ENCODE measurements around the gene LRMDA.

LRMDA gene

DNA sequence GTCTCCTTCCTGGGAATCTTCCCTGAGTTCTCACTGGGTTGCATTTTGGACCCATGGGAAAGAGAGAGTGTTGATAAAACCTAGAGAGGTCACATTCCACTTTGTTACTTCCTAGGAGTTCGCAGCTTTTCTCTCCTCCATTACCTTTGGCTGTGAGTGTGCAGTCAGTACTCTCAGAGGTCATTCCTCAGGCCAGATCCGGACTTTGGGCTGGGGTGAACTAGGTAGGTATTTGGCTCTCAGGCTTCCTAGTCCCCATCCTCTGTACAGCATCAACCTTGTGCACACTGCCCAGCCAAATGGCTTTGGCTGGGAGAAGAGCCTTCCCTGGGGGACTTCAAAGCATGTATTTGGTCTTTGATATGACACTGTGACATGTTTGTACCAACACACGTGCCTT lies 508.1 kb downstream of the LRMDA start:
- DNase-seq, result no peak

DNA sequence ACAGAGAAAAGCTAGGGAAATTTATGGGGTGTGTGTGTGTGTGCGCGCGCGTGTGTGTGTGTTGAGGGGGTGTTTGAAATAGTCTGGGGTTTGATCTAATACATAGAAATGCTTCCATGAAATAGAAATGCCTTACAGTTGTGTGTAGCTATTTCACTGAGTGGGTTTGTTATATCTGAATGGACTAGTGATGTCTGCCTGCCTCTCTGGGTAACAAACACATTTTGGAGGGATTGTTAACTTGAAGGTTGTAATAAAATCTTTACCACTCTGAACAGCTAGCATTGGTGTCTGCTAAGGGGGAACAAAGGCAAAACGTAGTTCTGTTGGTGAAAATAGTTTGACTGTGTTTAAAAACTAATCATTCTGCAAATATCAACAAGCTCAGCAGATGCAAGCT lies 509.3 kb downstream of the LRMDA start:
- DNase-seq, result no peak

DNA sequence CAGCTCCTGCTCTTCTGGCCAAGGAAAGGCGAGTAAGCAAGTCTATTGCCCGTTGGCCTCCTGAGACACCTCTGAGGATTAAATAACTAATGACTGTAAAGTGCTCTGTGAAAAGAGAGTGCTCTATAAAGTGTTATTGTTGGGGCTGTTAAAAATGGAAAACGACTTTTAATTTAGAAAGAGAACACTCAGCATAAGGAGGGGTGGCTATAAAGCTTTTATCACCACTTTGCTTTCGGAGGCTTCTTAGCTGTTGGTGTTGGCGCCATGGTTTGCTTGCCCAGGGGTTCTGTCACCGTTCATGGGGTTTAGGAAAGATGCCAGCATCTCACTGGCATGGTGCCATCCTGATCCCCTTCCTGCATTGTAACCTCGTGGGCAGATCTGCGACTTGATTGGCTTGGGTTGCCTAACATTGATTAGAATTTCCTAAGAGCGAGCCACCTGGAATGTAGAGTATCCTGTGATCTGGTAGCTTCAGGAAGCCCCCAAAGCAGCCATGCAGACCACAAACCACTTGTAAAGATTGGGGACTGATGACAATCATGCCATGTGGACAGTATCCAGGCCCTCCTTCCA lies 509.9 kb downstream of the LRMDA start:
- peak; percentile 32 for DNase-seq

DNA sequence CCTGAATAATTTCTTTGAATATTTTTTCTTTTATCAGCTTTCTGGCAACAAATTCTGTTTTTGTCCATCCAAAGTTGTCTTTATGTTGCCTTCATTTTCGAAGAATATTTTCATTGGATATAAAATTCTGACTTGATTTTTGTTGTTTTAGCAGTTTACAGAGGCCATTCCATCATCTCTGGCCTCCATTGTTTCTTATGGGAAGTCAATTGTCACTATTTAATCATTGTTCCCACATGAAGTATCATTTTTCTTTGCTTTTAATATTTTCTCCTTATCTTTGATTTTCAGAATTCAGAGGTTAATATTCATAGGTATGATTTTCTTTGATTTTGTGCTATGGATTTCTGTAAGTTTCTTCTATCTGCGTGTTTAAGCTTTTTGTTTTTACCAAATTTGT lies 512.6 kb downstream of the LRMDA start:
- DNase-seq, result no peak

DNA sequence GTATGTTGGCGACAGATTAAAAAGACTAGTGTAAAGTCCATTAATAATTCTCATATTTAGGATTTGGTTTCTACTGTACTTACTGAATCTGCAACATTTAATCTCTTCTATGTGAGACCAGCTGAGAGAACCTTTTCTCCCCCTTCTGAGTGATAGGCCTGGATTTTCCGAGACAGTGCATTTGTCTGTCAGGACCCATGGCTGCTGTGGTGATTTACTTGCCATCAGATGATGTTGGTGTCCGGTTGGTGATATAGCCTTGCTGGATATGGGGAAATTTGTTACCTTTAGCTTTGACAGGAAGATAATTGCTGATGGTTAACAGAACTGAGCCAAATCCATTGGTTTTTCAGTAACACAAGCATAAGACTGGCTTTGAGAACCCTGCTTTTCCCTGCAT lies 517.2 kb downstream of the LRMDA start:
- DNase-seq, result no peak

DNA sequence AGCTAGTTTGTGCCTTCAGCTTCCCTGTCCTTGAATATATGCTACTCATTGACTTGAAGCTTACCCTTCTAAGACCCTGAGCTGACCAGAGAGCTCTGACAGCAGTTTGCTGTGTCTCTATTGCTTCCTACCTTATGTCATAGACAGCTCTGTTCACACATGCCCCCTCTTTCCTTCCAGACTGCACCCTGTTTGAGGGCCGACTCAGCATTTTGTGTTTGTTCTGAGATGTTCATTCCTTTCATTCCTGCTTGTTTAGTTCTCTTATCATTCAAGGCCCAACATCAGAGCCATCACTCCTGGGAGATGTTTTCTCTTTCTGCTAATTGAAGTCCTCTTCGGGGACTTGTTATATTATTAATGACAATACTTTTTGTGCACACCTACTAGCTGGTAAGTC lies 518.9 kb downstream of the LRMDA start:
- DNase-seq, result no peak

DNA sequence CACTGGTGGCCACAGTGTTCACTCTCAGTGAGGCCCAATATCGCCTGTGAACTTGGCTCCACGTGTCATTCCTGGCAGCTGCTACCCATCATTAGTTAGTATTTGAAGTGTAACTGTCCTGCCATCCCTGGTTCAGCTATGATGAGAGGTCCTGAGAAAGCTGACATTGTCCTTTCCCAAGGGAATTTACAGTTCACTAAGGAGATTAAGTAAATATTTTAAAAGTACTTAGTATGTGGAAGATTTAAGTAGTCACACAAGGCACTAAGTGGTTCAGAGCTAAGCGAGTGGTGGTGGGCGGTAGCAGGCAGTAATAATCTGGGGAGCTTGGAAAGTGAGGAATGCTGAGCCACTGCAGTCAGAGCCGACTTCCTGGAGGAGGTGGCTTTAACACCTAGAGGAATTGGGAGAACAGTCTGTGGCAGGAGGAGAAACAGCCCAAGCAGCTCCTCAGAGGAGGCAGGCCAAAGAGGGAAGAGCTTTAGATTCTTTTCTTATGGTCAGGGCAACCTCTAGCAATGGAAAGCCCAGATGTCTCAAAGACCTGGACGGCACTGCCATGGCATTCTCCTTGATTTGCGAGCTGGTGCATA lies 519.7 kb downstream of the LRMDA start:
- no peak for DNase-seq

DNA sequence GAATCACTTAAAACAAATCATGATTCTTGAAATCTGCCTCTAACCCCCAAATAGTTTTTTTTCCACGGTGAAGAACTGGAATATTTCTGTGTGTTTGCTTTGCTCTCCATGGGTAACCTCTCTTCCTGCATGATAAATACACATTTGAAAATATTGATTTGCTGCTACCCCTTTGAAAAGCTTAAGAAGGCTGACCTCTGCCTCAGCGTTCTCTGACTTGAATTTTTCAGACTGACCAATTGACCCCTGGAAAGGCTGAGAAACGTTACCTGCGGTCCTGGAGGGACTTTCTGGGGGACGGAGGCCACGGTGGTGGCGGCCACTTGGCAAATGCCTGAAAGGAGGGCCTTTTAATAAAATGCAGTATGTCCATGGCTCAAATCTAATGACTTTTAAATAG lies 520.2 kb downstream of the LRMDA start:
- DNase-seq, result no peak

DNA sequence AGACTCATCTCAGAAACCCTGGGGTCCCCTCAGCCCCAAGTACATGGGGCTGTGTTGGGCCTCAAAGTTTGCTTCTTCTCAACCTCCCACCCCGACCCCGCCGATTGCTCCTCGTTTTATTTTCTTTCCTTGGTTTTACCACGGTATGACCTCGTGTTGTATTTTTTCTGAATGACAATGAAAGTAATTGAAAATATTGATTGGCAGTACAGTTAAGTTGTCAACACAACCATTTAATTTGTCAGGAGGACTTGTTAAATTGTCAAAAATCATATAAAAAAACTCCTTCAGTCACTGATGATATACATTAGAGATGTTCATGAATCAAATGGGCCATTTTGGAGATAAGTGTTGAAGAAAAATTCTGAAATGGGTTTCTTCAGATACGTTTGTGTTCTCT lies 520.7 kb downstream of the LRMDA start:
- DNase-seq, result no peak

DNA sequence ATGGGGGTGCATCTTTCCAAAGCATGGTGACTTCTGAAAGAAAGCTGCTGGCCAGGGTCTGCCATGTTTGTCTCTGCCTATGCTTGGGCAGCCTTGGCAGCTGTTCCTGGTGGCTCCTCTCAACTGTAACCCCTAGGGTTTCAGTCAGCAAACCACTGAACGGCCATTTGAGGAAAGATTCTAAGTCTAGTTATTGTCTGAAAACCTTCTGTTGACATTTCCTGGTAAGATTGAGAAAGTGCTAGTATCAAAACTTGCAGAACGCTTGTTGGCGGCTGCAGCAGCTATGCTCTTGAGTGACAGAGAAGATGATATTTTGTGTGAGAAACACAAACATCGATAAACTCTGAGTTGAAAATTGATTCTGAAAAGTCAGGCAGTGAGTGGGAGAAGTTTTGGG lies 523.1 kb downstream of the LRMDA start:
- peak; percentile 55 for DNase-seq

DNA sequence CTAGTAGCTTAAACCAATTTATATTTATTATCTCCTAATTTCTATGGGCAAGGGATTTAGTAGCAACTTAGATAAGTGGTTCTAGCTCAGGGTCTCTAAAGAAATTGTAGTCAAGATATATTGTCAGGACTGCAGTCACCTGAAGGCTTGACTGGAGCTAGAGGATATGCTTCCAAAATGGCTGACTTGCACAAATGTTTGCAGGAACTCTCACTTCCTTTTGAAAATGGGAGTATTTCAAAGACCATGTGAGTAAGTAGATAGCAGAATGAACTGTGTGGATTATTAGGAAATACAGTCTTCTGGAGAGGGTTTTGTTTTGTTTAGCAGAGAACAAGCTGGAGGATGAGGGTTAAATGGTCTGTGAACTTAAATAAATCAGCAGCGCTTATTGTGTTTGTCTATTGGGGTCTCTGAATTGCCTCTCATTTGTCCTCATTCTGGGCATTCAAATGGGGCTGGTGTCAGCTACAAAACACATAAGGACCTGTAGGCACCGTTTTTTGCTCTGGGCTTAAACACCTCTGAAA lies 524.6 kb downstream of the LRMDA start:
- DNase-seq, result no peak

DNA sequence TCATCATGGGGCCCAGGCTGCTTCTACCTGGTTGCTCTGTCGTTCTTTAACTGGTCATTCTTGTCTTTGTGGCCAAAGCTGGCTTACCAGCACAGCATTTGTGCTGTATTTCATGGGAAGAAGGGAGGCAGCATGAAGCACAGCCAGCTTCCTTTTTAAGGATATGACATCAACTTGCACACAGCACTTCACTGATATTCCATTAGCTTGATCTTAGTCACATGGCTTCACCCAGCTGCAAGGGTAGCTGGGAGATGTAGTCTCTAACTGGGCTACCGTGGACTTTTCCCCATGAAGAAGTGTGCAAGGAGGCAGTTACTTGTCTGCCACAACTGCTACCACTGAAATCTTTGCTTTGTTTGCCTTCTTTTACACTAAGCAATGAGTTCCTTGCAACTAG lies 525.2 kb downstream of the LRMDA start:
- peak; percentile 7 for DNase-seq

DNA sequence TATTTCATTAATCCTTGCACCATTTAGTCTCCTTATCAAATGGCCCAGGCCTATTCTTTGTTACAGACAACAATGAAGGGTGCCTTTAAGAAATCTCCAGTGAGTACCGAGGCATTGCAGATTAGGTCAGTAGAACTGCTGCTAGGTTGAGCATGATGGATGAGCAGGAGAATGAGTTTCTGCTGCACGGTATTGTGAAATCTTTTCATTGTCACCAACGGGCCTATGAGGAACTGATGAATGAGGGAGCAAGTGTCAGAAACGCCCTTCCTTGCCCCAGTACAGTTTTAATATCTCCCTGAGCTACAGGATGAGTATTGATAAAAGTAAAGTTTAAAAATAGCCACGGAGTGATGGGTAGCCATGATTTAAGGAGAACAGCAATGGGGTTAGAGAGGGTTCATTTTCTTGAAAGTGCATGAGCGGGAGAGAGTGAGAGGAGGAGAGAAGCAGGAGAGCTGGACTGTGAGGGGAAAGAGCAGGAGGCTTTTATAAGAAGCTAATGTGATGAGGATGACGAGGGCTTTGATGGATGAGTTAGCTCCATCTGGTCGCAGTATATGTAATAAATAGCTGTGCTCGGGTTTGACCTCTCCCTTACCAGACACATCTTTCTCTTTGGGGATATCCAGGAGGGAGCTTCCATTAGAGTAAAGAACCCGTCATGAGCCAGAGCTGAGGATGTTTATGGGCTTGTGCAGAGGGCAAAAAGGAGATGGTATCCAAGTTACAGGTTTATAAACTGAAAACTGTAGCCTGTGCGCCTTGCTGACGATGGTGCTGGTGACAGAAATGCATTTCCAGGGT lies 526.1 kb downstream of the LRMDA start:
- peak; percentile 19 for DNase-seq

DNA sequence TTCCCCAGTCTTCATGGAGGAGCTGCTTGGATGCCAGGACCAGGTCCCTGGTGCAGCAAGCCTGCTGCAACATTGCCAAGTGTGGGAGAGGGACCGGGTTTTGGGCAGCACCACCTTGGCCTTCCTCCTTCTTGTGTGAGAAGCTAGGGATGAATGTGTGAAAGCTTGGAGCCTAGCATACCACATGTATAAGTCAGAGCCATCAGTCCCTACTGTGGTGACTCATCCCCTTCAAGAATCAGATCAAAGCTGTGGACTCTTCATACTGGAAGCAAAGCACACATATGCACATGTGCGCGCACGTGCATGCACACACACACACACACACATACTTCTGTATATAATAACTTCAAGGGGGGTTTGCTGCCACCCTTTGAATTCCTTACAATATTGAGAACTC lies 527.8 kb downstream of the LRMDA start:
- no peak for DNase-seq

DNA sequence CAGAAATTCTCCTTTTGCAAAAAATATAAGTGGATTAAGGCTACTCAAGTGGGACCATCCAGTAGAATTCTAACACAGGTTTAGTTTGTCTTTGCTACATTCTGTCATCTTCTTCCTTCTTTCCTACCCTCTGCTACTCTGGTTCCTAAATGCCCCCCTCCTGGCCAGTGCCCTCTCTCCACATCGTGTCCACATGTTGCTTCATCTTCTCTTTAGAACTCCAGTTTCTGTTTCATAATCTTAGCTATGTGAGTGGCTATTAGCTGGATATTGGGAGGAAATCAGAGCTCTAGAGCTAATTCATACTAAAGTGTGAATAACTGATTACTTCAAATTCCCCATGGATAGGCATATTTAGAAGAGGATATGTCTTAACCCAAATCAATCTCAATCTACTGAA lies 528.5 kb downstream of the LRMDA start:
- DNase-seq, result no peak

DNA sequence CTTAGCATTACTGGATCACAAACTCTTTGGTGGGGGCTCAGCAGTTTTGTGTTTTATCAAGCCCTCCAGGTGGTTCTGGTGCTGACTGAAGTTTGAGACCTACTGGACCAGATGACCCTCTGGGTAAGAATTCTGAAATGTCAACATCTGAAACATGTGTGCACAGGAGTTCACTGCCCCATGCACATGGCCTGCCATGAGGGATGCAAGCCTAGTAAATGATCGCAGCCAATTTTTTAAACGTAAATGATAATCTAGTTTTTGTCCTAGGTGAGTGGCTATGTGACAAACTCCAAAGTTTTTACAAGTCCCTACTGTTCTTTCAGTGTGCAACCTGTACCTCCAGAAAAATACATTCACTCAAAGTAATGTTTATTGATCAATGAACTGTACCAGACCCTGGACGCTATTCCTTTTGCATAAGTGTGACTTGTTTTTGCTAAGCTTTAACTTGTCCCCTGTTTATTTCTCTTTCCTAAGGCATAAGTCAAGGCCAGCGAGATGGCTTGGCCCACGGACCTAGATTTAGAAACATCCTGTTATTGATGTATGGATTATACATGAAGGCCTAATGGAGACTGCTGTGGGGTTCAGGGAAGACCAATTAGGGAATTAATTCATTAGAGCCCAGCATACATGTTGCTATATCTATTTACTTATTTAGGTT lies 531.1 kb downstream of the LRMDA start:
- no peak for DNase-seq

DNA sequence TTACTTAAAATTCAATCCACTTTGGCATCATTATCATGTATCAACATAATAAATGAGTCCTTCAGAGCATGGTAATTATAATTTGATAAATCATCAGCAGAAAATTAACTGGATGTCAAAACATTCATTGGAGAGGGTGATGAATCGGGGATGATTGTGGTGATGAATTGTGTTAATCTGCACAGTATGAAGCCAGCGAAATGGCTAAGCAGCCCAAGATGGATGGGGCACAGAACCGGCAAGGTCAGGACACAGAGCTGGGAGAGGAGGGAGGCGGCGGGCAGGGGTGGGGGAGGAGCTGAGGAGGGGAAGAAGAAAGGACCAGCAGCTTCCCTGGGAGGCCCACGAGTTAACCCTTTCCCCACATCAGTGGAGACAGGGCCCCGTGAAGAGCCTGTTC lies 536.1 kb downstream of the LRMDA start:
- DNase-seq, result no peak

DNA sequence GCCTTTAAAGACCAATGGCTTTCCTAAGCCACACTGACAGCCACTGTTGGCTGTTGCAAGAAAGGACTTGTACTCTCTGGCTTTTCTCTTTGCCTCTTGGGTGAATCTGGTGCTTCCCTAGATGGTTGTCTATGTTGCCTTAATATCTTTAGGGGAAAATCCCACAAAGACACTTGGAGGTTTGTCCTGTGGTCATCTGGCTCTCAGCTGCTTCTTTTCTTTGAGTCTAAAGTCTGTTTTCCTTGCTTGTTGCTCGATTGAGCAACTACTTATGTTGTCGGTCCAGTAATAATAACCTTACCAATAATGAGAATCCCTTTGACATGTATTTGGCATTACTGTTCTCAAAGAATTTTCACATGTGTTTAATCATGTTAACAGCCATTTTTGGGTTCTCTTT lies 537.6 kb downstream of the LRMDA start:
- DNase-seq, result no peak

DNA sequence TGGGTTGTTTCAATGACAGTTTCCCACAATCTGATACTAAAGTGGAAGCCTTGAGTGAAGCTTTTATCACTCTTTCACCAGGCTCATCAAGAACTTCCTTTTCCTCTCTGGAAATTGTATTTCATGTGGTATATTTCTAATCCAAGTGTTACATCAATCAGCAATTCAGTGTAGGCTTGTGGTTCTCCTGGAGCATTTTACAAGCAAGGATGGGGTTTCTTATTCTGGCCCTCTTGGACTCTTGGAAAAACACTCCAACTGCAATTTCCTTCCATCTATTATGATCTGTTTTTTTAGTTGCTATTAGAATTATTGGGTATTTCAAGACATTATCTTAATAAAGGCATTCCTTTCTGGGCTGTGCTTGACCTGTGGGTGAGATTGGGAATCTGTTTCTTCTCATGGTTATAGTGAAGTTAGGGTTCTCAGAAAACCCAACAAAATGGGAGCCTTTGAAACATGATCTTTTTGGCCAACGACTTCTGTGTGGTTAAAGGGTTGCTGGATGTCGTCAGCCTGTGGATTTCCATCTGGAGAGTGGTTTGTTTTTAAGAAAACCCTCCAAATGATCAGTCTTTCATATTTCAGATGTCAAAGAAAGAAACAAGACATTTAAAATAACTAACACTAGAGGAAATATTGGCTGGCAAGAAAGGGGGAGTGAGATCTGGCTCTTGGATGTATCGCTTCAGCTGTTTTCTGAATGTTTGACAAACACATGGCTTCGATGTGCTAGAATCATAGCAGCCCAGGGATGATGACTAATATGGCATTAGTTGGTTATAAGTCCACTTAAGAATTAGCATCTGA lies 540.2 kb downstream of the LRMDA start:
- DNase-seq, result peak; percentile 14

DNA sequence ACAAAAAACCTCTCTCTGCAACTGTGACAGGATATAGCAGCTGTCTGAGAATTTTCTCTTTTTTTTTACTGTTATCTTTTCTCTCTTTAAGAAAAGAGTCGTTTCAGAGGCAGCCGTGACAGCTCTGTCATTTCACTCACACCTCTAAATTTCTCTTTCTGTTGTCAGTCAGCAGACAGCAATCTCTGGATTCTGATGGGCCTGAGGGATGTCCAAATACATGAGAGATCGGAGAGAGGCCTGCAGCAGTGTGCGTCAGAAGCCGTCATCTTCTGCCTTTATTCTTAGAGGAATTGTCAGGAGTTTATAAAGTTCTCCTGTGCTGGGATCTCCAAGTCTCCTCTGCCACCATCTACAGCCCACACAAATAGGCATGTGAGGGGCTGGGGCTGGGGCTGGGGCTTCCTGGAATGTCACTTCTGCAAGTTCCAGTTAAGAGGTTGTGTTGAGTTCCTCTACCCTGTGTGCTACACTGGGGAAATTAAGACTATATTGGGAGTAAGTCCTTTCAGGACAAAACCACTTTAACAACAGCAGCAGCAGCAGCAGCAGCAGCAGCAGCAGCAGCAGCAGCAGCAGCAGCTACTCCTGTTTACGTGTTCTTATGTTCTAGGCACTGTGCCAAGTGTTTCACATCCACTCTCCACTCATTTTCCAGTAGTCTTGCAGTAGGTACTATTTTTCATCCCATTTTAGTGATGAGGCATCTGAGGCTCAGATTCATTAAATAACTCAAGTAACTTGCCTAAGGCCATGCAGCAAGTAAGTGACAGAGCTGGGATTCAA lies 541.3 kb downstream of the LRMDA start:
- peak; percentile 10 for DNase-seq

DNA sequence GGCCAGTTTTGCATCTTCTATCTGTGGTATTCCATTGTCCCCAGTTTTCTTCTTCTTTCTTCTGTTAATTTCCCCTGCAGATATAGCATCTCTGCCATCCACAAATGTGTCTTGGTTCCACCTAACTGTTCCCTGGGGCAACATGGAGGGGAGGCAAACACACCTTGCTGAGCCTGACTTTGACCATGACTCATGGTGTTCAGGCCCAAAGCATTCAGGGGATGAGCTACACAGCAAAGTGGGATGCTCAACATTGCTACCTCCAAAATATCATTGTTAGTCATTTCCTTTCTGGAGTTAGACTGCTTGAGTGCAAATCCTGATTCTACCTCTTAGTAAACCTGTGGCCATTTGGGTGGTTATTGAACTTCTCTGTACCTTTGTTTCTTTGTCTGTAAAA lies 542.7 kb downstream of the LRMDA start:
- no peak for DNase-seq

DNA sequence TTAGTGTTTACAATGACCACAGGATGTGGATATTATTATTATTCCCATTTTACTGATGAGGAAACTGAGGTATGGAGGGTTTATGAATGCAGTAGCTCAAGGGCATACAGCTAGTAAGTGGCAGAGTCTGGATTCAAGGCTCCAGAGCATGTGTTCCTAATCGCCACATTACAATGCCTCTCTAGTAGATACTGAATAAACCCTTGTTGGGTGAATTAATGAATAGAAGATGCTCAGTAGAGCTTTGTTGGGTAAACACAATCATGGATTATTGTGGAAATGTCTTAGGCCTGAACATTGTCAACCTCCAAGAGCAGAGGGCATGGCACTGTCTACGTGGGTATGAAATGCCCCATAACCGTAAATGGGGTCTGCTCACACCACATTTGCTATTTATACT lies 545.3 kb downstream of the LRMDA start:
- DNase-seq, result no peak
